Mesothelial cell of epicardium (in vitro differentiated cells): Measurements from ENCODE around the gene IL21R. TPM values are rescaled to one million over a fixed set of nuclear protein-coding genes. Genes with fewer than 3 reads are reported as not detected.

Experiments
- DNase-seq, 2 experiments: peaks; one replicate each; pipeline ENCODE4 v3.0.0; 2021; ENCODE audit warnings: low spot score in 2 of 2; ENCODE audit not compliant: unreplicated experiment in 2 of 2
- H3K27ac Mint-ChIP-seq: 2 replicates; pipeline ENCODE4 v1.8.0; 2021; ENCODE audit warnings: mixed read lengths
- H3K27me3 Mint-ChIP-seq: 2 replicates; pipeline ENCODE4 v1.8.0; 2021; ENCODE audit warnings: low read depth, mixed read lengths
- H3K36me3 Mint-ChIP-seq: 2 replicates; pipeline ENCODE4 v1.8.0; 2021; ENCODE audit warnings: mixed read lengths
- H3K4me1 Mint-ChIP-seq: 2 replicates; pipeline ENCODE4 v1.8.0; 2021; ENCODE audit warnings: mixed read lengths
- H3K4me3 Mint-ChIP-seq: 2 replicates; pipeline ENCODE4 v1.8.0; 2021; ENCODE audit warnings: mild to moderate bottlenecking, moderate library complexity, mixed read lengths
- H3K9me3 Mint-ChIP-seq: 2 replicates; pipeline ENCODE4 v1.8.0; 2021; ENCODE audit warnings: mixed read lengths
- total RNA-seq: library from RNA; stranded (reverse); gene quantifications from 3 replicates; pipeline ENCODE4 v1.2.1, GENCODE V29; 2021
- TF ChIP-seq, protein P1 (sequence below): fragments of 200-600 bp; sonication (generic); IDR thresholded peaks from one replicate; pipeline ENCODE4 v1.5.0; 2021; ENCODE audit warnings: antibody characterized with exemption; ENCODE audit not compliant: unreplicated experiment

Gene IL21R
- total RNA-seq, 1 donor from 2014 or later = 0.22 TPM

GRCh38 chr16:27445502-27446175 is 43.7 kb downstream of the IL21R start:
- DNase-seq = no peak
- H3K4me3 Mint-ChIP-seq = no peak overlapping the region
- no peaks in the 10 kb centered on the region for H3K27me3 Mint-ChIP-seq
- peaks cover 9% of the 10 kb centered on the region for H3K9me3 Mint-ChIP-seq
- H3K27ac Mint-ChIP-seq = no peak overlapping the region
- no peaks in the 10 kb centered on the region for H3K36me3 Mint-ChIP-seq
- TF ChIP-seq, protein P1, sequence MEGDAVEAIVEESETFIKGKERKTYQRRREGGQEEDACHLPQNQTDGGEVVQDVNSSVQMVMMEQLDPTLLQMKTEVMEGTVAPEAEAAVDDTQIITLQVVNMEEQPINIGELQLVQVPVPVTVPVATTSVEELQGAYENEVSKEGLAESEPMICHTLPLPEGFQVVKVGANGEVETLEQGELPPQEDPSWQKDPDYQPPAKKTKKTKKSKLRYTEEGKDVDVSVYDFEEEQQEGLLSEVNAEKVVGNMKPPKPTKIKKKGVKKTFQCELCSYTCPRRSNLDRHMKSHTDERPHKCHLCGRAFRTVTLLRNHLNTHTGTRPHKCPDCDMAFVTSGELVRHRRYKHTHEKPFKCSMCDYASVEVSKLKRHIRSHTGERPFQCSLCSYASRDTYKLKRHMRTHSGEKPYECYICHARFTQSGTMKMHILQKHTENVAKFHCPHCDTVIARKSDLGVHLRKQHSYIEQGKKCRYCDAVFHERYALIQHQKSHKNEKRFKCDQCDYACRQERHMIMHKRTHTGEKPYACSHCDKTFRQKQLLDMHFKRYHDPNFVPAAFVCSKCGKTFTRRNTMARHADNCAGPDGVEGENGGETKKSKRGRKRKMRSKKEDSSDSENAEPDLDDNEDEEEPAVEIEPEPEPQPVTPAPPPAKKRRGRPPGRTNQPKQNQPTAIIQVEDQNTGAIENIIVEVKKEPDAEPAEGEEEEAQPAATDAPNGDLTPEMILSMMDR = no peak
- peaks cover 3% of the 10 kb centered on the region for H3K4me1 Mint-ChIP-seq

DNA sequence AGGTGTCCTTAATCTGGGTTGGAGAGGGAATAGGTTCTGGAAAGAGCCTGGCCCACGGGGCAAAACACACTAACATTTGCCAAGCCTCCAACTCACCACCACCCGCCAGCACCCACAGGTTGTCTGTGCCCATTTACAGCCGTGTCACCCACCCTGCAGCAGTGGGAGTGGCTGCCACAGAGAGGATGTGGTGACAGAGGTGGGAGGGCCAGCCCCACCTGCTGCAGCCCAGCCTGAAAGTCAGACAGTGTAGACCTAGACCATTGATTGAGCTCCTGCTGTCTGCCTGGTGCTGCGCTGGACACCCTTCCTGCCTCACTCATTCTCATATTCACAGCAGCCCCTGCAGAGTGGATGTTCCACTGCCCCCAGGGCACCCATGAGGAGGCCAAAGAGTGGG is 44.7 kb downstream of the IL21R start:
- Mint-ChIP-seq H3K27me3 (no peaks in the 10 kb centered on the region), H3K27ac (no peak overlapping the region), H3K4me3 (no peak overlapping the region), H3K4me1 (peaks cover 3% of the 10 kb centered on the region), H3K36me3 (no peaks in the 10 kb centered on the region), H3K9me3 (peaks cover 9% of the 10 kb centered on the region)
- TF ChIP-seq, protein P1 = no peak
- DNase-seq = no peak

- H3K4me1 Mint-ChIP-seq = peaks cover 3% of the 10 kb centered on the region
- H3K4me3 Mint-ChIP-seq = no peak overlapping the region
- no peak for DNase-seq
- TF ChIP-seq, protein P1 = no peak
- no peaks in the 10 kb centered on the region for H3K36me3 Mint-ChIP-seq
- no peaks in the 10 kb centered on the region for H3K27me3 Mint-ChIP-seq
- no peak overlapping the region for H3K27ac Mint-ChIP-seq
- H3K9me3 Mint-ChIP-seq = peaks cover 9% of the 10 kb centered on the region
Observed at GRCh38 chr16:27447301-27447700, 45.3 kb downstream of the IL21R start.

DNA sequence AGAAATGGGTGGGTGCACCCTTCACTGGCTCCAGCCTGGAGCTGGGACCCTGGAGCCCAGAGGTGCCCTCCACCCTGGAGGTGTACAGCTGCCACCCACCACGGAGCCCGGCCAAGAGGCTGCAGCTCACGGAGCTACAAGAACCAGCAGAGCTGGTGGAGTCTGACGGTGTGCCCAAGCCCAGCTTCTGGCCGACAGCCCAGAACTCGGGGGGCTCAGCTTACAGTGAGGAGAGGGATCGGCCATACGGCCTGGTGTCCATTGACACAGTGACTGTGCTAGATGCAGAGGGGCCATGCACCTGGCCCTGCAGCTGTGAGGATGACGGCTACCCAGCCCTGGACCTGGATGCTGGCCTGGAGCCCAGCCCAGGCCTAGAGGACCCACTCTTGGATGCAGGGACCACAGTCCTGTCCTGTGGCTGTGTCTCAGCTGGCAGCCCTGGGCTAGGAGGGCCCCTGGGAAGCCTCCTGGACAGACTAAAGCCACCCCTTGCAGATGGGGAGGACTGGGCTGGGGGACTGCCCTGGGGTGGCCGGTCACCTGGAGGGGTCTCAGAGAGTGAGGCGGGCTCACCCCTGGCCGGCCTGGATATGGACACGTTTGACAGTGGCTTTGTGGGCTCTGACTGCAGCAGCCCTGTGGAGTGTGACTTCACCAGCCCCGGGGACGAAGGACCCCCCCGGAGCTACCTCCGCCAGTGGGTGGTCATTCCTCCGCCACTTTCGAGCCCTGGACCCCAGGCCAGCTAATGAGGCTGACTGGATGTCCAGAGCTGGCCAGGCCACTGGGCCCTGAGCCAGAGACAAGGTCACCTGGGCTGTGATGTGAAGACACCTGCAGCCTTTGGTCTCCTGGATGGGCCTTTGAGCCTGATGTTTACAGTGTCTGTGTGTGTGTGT is 46.8 kb downstream of the IL21R start:
- Mint-ChIP-seq H3K4me3 (no peak overlapping the region), H3K27ac (no peak overlapping the region), H3K27me3 (no peaks in the 10 kb centered on the region), H3K9me3 (peaks cover 12% of the 10 kb centered on the region), H3K36me3 (no peaks in the 10 kb centered on the region), H3K4me1 (peaks cover 3% of the 10 kb centered on the region)
- DNase-seq = no peak
- TF ChIP-seq, protein P1 = no peak

DNA sequence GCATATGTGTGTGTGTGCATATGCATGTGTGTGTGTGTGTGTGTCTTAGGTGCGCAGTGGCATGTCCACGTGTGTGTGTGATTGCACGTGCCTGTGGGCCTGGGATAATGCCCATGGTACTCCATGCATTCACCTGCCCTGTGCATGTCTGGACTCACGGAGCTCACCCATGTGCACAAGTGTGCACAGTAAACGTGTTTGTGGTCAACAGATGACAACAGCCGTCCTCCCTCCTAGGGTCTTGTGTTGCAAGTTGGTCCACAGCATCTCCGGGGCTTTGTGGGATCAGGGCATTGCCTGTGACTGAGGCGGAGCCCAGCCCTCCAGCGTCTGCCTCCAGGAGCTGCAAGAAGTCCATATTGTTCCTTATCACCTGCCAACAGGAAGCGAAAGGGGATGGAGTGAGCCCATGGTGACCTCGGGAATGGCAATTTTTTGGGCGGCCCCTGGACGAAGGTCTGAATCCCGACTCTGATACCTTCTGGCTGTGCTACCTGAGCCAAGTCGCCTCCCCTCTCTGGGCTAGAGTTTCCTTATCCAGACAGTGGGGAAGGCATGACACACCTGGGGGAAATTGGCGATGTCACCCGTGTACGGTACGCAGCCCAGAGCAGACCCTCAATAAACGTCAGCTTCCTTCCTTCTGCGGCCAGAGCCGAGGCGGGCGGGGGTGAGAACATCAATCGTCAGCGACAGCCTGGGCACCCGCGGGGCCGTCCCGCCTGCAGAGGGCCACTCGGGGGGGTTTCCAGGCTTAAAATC is 47.6 kb downstream of the IL21R start:
- TF ChIP-seq, protein P1 = no peak
- Mint-ChIP-seq H3K4me1 (peaks cover 3% of the 10 kb centered on the region), H3K9me3 (peaks cover 10% of the 10 kb centered on the region), H3K27ac (no peak overlapping the region), H3K27me3 (no peaks in the 10 kb centered on the region), H3K4me3 (no peak overlapping the region), H3K36me3 (no peaks in the 10 kb centered on the region)
- DNase-seq = no peak
